Brain pericyte (primary cell): ENCODE measurements around the gene ESPL1.
"Not testable (repeated sequence)": the region's sequence is repeated elsewhere in the genome, so short reads cannot be mapped to it uniquely, and the experiment has no call there.

Experiments
- DNase-seq: peaks from one replicate; pipeline ENCODE4 v3.0.0-alpha.2; 2012; ENCODE audit warnings: low read depth, low spot score

ESPL1 gene

DNA sequence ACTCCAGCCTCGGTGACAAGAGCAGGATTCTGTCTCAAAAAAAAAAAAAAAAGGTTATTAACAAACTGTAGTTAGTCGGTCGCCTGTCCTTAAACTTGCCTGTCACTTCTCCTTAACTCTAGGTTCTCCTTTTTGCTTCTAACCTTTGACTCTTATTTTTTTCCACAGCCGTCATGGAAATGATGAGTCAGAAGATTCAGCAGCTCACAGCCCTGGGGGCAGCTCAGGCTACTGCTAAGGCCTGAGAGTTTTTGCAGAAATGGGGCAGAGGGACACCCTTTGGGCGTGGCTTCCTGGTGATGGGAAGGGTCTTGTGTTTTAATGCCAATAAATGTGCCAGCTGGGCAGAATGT lies 31.0 kb downstream of the ESPL1 start:
- no peak for DNase-seq

DNA sequence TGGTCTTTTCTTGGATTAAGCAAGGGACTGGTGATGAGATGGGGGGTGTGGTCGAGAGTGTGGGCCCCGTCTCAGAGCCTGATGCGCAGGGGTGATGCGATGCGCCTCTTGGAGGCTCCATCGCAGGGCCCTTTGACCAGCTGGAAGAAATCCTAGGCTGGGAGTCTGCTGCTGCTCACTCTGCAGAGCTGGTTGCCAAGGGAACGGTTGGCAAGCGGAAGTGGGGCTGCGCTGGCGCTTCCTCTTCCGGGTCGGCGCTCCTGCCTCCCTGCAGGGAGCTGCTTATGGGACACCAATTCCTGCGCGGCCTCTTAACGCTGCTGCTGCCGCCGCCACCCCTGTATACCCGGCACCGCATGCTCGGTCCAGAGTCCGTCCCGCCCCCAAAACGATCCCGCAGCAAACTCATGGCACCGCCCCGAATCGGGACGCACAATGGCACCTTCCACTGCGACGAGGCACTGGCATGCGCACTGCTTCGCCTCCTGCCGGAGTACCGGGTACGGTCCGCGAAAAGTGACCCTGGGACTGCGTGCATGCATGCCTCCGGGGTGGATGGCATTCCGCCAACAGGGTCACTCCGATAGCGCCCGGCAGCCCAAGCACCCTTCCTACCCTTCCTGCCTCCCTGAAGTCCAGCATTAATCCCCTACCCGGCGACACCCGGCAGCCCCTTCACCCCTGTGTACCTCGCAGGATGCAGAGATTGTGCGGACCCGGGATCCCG lies 31.5 kb downstream of the ESPL1 start, which contains the start of gene MYG1:
TSS of gene MYG1 (plus strand) at position 242 of the 727 bp plus-strand sequence. CDS start at position 285, 43 bp downstream.
- DNase-seq: peak; percentile 43

DNA sequence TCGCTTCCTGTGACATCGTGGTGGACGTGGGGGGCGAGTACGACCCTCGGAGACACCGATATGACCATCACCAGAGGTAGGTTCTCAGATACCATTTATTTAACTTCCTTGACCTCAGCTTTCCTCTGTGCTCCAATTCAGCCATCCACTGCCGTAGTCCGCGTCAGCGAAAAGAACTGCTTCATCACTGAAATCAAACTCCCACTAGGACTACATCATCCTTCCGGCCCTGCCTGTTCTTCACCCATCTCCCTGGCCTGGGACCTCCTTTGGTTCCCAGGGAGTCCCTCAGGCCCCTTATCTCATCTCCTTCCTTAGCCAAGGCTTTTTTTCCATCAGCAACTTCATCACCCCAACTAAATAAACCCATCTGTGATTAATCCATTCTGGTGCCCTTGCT lies 32.1 kb downstream of the ESPL1 start:
- no peak for DNase-seq

DNA sequence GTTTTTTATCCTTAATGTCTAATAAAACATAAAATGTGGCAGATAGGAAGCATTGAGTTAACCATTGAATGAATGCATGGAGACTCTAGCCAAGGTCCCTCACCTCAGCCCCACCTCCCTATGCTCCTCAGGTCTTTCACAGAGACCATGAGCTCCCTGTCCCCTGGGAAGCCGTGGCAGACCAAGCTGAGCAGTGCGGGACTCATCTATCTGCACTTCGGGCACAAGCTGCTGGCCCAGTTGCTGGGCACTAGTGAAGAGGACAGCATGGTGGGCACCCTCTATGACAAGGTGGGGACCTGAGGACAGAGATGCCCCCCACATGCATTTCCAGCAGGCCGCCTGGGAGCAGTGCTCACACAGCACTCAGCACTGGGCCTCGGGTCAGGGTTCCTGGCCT lies 34.8 kb downstream of the ESPL1 start:
- no peak for DNase-seq

DNA sequence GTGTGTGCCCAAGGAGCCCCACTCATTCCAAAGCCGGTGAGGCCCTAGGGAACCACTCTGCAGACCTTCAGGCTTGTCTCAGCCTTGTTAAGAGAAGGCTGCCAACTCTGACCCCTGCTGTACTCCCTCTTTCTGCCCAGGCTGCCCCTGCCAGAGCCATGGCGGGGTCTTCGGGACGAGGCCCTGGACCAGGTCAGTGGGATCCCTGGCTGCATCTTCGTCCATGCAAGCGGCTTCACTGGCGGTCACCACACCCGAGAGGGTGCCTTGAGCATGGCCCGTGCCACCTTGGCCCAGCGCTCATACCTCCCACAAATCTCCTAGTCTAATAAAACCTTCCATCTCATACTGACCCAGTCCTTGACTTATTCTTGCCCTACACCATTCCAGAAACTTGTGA lies 38.7 kb downstream of the ESPL1 start:
- DNase-seq: no peak

DNA sequence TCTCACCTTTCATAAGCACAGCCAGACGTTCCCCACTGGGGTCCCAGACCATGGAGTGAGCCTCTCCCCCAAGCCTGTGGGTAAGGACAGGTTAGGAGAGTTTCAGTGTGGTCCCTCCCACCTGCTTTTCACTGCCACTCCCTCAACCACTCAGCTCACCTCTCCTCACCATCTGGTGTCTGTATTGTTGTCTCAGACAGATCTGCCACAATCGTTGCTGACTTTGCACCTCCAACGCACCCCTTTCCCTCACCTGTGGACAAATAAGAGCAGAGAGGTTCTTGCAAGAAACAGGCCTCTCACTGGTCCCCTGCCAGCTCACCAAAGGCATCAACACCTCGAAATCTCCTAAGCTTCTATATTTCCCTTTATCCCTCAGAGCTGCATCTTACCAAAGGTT lies 40.2 kb downstream of the ESPL1 start:
- no peak for DNase-seq

DNA sequence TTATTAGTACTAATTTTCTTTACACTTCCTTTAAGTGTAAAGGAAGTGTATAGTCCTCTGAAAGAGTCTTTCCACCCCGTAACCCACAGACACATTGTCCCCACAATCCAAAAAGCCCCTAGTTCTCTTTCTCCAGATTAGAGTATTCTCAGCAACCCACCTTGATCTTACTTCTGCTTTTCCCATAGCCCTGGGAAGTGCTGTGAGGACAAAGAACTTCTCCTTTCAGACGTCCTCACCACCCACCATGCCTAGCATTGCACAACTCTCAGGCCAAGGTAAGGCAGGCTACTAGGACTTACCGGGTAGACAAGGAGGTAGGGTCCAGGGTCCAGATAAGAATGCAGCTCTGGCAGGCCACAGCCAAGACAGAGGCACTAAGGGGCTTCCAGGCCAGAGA lies 45.9 kb downstream of the ESPL1 start:
- no peak for DNase-seq

DNA sequence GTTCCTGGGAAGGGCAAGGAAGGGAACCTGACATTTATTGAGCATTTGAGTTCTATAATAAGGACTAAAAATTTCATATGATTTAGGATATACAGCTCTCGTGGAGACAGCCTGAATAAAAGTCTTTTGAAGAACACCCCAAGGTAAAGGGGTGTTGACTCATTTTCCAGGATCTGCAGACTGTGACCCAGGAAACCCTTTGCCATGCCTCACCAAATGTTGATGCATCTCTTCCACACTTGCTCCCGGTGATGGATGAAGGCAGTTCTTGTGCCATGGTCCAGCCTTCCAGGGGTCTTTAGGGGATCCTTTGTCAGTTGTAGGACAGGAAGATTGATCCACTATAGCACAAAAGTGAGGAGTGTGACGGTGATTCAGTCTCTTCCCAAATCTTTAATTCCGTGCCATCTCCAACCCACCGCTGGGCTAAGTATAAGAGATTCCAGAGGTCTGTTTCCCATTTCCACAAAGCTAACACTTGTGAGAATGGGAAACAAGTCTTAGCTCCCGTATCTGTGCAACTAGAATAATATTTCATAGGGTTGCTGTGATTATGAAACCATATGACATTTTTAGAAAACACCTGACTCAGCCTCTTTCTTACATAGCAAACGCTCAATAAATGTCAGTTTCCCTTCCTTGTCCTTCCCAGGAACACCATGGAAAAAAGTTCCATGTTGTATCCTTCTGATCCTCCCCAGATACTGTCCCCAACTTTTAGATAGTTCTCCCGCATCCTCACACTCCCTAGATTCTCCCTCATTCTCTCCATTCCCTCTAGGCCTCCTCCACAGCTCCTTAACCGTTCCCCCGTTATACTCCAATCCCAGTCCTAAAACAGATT lies 52.5 kb downstream of the ESPL1 start:
- no peak for DNase-seq

DNA sequence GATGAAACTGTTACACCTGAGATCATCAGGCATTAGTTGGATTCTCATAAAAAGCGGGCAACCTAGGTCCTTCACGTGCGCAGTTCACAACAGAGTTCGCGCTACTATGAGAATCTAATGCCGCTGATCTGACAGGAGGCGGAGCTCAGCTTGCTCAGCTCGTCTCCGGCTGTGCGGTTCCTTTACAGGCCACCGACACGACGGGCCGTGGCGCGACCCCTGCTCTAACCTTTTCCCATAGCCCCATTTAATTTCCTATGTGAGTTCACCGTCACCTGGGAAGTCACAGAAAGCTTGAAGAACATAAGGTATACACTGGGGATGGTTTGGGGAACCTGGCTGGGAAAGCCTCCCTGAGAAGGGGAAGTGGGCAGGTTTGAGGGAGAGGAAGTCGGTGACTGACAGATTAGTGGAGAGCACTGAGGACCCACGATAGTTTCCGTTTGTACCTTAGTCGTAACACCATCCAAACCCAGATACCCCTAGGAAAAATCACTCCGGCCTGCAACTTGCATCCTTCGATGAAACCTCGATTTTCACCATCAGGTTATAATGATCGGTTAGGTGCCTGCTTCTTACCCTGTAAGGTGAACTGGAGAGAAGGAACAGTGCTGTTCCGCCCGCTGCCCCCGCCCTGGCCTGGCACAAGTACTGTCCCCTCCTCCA lies 56.1 kb downstream of the ESPL1 start:
- no peak for DNase-seq

DNA sequence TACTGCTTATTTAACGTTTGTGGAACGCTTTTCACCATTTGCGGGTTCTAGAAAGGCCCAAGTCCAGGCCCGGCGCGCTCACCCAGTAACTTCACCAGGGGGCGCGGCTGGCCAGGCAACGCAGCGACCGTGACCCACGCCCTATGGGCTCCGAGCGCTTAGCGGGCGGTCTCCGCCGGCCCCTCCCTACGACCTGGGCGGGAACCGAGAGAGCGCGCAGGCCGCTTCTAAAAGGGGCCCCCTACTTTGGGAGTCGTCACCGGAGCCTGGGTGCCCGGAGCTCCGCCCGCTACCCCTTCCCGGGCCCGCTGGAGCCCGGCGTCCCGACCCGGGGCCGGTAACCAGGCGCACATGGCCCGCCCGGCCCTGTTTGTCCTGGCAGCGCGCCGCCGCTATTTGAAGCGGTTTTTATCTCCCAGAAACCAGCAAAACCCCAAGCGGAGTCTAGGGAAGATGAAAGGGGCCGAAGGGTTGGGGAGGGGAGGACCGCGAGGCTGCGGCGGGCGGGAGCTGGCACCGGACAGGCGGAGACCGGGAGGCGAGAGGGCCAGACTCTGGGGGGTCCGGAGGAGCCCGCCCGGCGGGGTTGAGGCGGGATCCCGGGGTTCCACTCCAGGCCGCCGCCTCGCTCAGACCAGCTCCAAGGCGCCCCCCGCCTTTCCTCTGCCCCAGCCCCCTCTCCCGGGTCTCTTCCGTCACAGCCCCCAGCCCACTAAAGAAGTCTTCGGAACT lies 56.8 kb downstream of the ESPL1 start:
- DNase-seq: no peak

DNA sequence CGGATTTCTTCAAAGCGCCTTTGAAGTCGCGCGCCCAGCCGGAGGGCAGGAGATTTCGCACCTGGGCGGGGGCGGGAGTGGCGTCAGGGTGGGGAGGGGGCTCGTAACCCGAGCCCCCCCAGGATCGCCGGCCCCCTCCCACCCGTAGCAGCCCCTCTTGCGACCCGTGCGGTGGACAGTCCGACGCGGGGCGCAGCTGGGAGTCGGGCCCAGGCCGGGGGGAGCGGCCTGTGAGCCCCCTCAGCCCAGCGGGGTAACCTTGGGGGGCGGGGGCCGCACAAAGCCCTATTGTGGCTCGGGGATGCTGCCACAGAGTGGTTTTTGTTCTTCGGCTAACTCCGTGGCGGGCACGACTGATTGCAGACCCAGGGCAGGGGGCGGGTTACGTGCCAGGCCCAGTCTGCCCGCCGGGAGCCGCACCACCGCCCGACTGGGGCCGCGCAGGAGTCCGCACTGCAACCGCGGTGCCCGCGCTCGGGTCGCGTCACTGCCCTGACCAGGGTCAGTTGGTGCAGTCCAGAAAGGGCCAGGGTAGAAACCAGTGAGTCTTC lies 57.5 kb downstream of the ESPL1 start:
- no peak for DNase-seq

DNA sequence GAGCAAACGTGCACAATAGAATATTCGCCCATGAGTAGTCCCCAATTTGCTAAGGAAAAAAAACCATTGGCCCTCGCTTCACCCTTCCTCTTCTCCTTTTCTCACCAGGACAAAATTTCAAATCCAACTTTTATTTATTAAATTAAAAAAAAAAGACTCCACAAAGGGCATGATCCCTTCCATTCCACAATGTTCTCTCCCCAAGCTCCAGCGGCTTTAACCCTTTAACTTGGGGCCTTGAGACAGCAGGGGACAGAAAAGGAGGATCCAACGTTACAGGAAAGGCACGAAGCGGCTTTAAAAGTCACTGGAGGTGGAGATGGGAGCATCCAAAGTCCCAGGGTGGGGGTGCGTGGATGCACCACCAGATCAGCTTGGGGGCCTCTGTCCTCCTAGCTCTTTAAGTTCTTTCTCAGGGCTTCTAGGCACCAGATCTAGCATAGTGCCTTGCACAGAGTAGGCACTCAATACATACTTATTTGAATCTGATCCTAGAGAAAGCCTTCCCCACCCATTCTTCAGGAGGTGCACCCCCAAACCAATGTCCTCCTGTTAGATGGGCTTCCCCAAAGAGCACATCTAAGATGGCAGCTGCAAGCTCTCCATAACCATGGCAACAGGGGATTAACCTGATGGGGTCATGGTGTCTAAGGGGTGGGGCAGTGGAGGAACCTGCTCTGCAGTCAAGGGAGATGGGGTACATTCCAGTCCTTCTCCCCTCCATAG lies 58.5 kb downstream of the ESPL1 start:
- DNase-seq: no peak

DNA sequence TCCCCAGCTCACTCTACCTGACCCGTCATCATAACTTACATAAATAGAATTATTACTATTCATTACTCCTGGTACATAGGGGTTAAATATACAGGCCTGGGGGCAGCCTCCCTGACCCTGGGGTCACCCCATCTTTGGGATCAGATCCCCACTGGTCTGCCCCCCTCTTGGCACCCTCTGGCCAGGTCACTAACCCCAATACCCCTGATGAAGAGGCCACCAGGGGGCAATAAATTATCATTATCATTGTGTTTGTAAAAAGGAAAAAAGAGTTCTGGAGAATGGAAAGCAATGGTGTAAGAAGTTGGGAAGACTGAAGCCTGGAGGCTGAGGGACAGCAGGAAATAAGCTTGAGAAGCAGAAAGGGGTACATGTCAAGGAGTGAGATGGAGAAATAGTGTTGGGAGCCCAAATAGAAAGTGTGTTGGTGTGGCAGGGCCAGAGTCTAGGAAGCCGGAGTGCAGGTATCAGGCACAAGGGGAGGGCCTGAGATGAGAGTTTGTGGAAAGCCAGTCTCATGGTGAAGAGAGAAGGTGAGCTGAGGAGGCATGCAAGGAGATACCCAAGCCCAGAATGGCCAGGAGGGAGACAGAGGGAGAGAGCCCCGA lies 59.4 kb downstream of the ESPL1 start:
- DNase-seq: no peak

DNA sequence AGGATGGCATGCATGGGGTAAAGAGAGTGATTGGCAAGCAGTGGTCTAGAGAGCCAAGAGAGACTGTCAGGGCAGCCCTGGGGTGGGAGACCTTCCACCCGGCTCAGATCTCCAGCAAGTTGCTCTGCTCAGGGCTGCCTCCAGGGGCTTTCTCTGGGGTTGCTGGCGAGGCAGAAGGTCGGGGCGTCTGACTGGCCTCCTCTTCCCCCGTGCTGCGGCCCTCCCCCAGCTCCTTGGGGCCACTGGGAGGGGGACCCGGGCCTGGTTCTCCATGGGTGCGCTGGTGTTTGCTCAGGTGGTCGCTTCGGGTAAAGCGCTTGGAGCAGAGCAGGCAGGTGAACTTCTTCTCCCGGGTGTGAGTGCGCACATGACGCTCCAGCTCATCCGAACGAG lies 59.9 kb downstream of the ESPL1 start:
- DNase-seq: no peak

DNA sequence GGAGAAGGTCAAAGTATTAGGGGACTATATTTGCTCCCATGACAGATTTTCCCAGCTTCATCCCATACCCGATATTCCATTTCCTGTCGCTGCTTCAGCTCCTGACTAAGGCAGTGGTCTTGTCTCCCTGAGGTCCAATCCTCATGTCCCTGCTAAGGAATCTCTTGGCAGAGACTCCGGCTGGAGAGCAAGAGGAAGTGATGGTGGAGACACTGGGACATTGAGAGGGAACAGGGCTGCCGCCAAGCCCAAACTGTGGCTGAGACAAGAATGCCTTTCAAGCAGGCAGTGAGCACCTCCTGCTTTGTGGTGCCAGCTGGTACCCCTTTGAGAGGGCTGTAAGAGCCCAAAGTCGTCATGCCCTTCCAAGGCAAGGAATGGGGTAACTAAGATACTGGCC lies 62.6 kb downstream of the ESPL1 start:
- DNase-seq: no peak

DNA sequence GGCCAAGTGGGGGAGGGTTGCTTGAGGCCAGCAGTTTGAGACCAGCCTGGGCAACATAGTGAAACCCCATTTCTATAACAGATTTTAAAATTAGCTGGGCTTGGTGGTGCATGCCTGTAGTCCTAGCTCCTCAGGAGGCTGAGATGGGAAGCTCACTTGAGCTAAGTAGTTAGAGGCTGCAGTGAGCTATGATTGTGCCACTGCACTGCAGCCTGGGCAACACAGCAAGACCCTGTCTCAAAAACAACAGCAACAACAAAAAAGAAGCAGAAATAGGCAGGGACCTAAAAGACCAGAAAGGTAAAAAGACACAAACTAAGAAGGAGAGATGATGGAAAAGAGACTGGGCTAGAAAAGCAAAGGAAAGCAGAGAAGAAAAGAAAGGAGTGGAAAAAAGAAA lies 64.2 kb downstream of the ESPL1 start:
- not testable (repeated sequence) for DNase-seq

DNA sequence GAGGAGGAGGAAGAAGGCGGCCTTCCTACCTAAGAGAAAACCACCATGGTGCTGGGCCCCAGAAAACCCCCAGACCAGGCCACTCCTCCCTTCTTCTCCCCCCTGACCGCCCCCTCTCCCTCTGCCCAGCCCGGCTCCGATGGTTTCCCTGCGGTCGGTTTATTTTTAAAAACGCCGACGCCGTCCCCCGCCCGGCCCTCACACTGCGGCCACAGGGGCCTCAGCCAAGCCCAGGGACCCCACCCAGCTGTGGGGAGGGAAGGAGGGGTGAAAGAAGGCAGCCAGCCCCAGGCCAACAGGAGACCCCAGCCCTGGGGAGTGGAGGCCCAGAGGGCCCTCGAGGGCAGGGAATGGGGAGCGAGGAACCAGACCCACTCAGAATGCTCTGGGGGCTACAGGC lies 64.6 kb downstream of the ESPL1 start:
- DNase-seq: no peak

DNA sequence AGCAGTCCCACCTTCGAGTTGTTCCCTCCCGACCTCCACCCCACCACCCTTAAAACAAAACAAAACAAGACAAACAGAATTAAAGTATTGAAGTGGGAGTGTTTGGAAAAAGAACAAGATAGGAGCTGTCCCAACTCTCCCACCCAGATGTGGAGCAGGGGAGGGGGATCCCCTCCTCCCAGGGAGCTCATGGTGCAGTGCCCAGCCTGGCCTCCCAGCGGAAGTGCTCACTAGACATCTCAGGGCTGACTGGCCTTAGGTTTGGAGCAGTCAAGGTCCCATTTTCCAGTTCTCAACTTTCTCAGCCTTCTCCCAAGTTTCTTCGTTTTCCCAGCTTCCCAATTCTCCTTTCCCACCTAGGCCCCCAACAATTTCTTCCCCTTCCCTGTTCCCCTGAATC lies 65.2 kb downstream of the ESPL1 start:
- DNase-seq: no peak

DNA sequence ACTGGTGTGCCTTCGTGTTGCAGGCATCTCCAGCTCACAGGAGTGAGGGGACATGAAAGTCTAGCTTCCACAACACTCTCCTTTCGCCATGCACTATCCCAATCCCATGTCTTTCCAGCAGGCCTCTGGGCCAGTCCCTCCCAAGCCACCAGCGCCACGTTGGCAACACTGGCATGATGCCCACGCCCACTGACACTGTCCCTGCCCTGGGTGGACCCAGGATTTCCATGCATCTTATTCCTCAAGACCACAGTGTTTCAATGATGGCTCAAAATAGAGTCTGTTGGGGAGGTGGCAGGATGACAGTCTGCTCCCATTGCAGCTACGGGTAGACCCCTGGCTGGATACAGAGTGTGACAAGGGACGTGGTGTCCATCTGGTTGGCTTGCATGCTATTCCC lies 65.7 kb downstream of the ESPL1 start:
- DNase-seq: no peak

DNA sequence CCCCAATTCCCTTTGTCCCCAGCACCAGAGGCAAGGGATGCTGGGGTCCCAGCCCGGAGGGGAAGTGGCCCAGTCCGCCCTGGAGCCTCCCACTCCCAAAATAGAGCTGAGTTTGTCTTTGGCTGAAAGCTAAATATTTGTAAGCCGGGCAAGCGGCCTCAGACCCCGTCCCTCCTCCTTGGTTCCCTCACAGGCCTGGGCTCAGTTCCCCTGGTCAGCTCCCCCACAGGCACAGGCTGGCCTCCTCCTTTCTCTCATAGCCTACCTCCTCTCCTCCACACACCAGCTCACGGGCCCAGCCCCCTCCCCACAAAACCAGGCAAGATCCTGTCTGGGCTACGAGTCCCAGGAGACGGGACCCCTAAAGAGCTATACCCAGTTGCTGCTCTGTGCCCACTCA lies 66.7 kb downstream of the ESPL1 start:
- no peak for DNase-seq
